Measurements from ENCODE around the gene CDH12.
"Not testable (repeated sequence)": the region's sequence is repeated elsewhere in the genome, so short reads cannot be mapped to it uniquely, and the experiment has no call there.

The CDH12 gene

DNA sequence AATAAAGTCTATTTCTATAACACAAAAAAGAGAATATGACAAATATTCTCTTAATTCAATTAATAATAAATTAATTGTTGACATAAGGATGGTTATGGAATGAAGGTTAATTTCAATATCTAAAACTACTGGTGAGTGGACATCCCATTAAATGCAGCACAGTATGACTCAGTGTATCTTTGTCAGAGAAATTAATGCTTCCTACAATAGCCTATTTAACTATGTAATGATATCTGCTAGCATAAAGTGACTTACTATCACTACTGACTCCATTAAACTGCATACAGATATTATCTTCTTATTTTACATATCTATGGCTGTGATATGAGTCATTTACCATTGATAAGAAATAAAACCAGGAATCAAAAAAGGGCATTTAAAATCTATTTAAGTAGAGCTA lies 298.7 kb downstream of the CDH12 start:
- DNase-seq: no peak

DNA sequence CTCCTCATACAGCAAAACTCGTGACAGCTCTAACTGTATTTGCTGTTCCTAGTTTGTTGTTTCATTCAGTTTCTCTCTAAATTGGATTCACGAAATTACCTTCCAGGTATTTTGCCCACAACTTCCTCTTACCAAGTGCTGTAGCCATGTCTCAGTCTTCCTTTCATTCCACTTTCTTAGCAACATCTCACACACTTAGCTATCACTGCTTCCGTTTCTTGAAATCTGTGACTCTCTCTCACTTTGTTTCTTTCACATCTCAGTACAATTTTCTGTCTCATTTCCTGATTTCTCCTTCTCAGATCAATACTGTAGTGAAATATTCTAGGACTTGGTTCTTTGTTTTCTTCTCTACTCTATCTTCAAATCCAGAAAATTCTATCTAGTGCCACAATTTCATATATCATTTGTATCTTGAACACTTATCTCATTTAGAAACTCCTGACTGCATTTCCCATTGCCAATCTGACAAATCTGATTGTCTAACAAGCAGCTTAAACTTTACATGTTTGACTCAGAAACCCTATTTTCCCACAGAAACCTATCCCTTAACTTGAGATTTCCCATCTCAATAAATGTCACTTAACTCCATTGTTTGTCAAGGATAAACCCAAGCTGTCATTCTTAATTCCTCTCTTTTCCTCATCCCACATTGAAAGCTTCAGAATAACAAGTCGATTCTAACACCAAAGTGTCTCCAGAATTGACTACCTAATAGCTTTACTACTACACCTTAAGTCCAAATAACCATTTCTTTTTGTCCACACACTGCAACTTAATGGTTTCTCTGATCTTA lies 303.1 kb downstream of the CDH12 start:
- no peak for DNase-seq

DNA sequence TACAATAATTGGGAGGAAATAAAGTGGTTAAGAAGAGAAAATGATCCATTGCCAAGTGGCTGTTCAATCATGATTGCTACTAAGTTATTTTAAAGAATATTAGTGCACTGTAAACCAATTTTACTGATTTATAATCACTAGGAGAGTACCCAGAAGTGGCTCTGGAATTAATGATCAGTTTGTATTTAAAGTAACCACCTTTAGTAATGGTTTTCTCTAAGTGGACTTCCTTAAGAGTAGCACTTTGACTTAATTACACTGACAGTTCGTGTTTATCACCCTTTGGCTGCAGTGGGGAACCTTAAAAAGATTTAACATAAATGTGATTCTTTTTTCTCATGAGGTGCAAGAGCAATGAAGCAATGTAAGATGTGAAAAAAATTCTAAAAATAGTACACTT lies 310.8 kb downstream of the CDH12 start:
- DNase-seq: no peak

DNA sequence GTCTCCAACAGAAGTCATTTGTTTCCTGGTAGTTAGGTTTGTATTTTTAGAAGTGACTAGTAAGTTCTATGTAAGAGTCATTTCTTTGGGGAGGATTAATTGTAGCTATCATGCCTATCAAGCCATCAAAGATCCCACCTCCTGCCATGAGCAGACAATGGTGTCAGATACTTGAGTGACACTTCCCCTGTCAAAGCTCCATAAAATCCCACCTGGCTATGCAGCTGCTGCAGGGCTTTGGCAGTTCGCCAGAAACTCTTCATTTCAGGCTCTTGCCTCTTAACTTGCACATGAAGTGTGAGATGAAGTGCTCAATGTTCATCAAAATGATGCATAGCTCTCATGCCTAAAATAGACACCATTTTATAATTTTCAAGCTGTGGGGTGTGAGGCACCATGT lies 312.1 kb downstream of the CDH12 start:
- no peak for DNase-seq

DNA sequence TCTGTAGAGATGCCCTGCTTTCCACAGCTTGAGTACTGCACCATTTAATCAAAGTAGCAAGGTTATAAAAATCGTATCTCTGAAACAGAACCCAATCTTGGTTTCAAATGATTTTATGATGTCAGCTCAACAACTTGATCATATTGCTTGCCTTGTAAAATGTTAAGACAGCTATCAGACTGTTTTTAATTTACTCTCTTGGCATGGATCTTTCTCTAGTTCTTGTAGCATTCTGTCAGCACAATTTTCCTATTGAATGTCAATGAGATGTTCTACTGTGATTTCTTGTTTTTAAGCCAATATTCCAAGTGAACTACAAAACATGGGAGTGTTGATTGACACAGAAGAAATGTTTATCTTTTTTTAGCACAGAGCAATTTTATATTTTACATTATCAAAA lies 313.4 kb downstream of the CDH12 start:
- no peak for DNase-seq

DNA sequence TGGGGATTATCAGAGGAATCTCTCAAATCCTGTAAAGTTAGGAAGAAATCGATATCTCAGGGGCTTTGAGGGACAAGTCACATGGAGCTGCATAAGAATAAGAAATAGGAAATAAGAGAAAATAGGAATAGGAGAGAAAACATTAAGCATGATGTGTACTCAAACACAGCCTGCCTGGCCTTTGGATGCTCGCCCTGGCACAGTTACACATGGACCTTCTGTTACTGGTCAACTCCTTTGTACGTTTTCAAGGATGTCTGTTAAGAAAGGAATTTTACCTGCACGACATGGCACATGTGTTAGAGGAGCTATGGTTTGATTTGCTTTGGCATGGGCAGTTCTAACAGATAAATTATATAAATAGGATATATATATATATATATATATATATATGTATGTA lies 321.2 kb downstream of the CDH12 start:
- DNase-seq: no peak

DNA sequence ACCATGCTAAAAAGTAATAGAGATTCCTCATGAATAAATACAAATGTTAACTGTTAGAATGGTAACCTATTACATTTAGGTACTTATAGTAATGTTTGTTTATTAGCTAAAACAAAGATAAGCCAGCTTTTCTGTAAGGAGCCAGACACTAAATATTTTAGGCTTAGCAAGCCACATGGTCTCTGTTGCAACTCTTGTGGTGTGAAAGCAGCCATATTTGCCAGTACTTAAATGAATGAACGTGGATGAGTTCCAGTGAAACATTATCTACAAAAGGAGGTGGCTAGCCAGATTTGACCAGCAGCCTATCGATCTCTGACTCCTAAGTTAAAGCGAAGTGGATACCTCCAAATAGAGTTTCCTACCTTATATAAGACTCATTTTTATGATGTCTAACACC lies 331.6 kb downstream of the CDH12 start:
- no peak for DNase-seq

DNA sequence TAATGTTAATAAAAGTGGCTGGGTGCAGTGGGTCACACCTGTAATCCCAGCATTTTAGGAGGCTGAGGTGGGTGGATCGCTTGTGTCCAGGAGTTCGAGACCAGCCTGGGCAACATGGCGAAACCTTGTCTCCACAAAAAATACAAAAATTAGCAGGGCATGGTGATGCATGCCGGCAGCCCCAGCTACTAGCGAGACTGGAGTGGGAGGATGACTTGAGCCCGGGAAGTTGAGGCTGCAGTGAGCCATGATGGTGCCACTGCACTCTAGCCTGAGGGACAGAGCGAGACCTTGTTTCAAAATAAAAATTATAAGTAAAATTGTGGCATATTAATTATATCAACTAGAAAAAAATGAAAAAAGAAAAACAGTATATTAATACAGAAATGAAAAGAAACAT lies 336.6 kb downstream of the CDH12 start:
- not testable (repeated sequence) for DNase-seq

DNA sequence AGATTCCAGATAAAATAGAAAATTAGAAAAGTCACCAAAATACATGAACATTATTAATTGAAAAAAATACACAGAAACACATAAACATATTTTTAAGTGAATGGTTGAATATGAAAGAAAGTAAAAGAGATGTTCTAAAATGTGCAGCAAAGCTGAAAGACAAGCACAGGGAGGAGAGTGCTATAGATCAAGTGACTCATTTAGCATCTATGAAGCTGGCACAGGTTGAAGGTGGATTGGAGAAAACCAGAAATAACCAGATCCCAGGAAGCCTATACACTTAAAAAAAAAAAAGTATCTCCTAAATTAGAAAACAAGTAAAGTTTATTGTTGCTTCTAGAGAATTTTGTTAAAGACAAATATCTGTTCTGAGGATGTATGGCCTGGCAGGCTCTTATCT lies 338.9 kb downstream of the CDH12 start:
- no peak for DNase-seq

DNA sequence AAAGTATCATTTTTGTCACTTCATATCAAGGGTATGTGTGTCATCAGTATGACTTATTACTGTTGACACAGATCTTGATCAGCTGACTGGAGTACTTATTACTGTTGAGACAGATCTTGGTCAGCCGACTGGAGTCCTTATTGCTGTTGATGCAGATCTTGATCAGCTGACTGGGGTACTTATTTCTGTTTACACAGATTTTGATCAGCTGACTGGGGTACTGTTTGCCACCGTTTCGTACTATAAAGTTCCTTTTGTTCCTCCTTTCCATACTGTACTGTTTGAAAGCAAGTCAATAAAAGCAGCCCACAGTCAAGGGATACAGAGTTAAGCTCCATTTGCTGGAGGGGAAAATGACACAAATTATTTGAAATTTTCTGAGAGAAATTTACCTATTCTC lies 347.3 kb downstream of the CDH12 start:
- DNase-seq: no peak

DNA sequence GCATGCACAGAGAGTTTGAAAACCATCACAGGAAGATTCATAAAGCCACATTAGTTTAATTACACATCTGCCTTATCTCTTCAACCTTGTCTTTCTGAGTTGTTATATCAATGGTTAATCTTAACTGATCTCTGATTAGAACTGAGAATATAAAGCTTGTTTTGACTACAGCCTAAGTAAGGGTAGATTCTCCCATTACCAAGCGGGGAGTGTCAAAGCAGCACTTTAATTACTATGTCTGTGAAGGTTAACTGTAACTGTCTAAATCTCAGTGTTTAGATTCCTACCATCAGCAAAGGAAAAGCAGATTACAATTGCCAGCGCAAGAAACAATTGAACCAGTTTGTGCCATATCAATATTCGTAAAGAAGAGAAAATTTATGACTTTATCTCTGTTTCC lies 348.7 kb downstream of the CDH12 start:
- no peak for DNase-seq

DNA sequence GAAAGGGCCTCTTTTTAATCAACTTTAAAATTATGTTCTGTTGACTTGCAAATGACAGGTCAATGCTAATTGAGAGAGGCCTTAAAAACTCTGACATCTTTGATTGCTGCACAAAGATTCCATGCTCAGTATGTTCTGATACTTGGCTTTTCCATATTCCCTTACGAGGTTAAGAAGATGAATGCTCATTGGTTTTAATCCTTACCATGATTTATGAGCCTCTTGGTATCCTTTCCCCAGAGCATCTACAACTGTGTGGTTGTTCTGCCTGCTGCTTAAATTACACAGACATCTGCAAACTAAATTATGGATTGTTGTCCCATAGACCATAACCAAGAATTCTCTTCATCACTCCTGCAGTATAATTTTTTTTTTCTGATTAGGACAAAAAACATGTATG lies 352.6 kb downstream of the CDH12 start:
- DNase-seq: no peak

DNA sequence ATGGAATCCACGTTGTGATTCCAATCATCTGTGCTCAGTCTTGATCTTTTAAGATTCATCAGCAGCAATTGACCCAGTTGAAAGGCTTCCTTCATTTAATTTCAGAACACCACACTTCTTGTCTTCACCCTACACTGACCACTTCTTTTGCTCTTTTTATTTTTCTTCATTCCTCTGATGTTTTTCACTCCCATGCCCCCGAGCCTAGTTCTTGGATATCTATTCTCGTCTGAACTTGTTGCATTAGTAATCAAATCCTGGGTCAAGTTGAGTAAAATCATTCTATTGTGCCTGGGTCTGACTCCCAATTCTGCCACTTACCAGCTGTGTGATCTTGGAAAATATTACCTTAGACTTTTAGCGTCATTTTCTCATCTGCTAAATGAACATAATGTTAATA lies 356.5 kb downstream of the CDH12 start:
- no peak for DNase-seq

DNA sequence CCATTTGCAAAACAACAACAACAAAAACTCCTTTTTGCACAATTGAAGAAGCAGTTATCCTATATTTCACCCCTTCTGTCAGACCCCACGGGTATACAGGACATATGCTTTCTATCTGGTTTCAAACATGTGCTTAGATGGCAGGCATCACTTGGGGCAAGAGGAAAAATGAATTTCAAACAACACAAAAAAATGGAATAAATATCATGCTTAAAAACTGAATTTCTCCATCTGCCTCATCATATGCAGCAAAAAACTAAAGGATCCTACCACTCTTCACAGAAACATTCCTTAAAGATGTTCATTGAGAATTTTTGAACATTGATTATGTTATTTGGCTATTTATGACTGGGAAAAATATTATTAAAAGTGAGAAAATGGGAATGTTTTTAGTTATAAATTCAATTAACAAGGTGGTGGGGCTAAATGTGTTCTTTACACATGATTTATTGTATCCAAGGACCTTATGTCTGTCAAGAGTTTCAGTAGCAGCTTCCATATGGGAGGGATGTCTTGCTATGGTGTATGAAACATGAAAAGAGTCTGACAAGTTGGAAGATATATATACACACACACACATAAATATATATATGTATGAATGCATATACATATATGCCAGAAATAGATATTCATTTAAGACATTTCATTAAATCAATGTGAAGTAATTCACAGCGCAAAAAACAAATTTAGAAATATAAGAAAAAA lies 358.0 kb downstream of the CDH12 start:
- DNase-seq: no peak

DNA sequence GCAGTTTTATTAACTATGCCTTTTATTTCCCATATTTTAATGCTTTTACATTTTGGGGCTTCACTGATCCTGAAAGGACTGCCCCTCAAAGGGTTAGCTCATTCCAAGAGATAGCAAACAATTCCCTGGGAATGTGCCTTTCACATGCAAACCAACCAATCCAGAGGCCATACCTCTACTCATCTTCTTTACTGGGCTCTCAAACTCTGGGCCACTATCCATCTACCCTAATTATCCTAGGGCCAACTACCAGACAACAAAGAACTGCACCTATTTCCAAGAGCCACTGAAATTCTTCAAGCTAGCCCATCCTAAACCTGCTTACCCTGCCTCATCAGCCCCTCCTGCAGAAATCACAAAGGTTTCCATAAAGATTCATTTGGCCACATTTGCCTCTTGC lies 364.7 kb downstream of the CDH12 start:
- no peak for DNase-seq

DNA sequence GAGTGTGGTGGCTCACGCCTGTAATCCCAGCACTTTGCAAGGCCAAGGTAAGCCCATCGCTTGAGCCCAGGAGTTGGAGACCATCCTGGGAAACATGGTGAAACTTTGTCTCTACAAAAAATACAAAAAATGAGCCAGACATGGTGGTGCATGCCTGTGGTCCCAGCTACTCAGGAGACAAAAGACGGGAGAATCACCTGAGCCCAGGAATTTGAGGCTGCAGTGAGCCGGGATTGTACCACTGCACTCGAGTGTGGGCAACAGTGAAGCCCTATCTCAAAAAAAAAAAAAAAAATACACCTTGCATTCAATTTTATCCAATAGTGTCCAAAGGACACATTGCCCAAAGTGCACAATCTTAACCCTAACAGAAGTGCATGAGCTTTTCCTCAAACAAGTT lies 372.8 kb downstream of the CDH12 start:
- no peak for DNase-seq

DNA sequence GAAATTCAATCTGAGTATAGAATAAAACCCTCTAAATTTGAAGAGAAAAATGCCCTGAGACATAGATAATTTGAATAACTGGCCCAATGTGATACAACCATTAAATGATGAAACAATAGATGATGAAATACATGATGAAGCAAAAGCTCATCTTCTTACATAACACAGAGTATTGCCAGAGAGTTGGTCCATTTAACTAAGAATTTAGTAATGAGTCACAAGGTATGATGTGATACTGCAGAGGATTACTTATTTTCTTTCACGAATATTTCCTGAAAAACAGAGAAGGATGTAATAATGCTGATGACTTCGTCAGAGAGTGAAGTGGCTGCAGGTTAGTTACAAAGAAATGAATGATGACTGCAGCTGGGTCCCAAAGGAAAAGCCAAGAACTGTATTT lies 379.3 kb downstream of the CDH12 start:
- no peak for DNase-seq

DNA sequence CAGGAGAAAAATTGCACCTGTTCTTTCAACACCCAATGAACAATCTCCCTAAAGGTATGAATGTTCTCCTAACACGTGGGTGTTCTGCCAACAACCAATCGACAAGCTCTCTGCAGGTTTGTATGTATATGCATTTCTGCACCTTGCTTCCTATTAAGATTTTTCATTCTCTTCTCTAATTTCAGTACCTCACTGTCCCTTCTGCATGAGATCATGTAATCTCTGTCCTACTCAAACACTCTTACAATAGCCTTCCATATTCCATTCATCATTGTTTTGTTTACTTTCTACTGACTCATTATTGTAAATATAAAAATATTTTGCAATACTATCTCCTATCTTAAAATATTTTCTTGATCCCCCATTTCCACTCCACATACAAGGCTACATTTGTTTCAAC lies 382.0 kb downstream of the CDH12 start:
- DNase-seq: no peak

DNA sequence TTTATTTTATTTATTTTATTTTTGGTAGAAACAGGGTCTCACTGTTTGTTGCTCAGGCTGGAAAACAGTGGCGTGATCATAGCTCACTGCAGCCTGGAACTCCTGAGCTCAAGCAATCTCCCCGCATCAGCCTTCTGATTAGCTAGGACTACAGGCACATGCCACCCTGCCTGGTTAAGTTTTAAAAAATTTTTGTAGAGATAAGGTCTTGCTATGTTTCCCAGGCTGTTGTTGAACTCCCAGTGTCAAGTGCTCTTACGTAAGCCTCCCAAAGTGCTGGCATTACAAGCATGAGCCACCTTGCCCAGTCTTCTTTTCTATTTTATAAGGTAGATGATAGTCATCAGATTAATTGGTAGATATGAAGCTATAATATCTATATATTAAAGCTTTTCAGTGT lies 382.7 kb downstream of the CDH12 start:
- DNase-seq: no peak

DNA sequence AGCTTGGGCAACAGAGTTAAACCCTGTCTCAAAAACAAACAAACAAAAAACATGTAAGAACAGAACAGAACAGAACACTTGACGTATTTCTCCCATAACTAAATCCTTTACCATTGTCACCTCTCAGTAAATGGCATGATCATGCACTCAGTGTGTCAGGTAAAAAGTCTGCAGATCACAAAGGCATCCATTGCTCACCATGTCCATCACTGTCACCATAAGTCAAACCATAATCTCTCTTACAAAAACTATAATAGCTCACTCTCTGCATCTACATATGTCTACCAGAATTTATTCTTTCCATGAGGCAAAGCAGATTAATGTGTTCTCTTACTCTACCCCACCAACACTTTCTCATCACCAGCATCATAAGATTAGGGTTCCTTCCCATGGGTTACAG lies 387.5 kb downstream of the CDH12 start:
- no peak for DNase-seq

DNA sequence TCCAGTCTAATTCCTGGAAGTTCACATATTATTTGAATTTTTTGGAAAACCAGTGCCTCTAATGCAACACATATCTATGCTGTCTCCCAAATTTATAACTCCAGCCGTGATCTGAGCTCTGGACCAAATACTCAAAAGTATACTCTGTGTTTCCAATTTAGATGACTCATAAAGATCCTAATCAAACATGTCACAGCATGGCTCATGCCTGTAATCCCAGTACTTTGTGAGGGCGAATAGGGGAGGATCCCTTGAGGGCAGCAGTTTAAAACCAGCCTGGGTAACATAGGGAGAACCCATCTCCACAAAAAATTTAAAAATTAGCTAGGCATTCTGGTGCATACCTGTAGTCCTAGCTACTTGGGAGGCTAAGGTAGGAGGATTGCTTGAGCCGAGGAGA lies 388.0 kb downstream of the CDH12 start:
- no peak for DNase-seq

DNA sequence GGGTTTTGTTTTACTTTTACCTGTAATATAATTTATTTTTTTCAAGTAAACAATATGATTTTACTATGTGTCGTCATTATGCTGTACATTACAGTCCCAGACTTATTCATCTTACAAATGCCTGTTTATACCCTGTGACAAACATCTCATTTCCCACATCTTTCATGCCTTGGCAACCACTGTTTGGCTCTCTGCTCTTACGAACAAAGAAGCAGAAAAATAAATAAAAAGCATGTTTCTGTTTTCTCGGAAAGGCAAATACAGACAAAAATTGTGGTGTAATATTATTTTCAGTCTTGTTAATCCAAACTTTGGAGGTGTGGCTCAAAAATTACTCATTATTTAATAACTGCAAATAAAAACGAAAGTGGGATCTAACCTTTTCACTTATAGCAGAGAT lies 393.0 kb downstream of the CDH12 start:
- DNase-seq: no peak

DNA sequence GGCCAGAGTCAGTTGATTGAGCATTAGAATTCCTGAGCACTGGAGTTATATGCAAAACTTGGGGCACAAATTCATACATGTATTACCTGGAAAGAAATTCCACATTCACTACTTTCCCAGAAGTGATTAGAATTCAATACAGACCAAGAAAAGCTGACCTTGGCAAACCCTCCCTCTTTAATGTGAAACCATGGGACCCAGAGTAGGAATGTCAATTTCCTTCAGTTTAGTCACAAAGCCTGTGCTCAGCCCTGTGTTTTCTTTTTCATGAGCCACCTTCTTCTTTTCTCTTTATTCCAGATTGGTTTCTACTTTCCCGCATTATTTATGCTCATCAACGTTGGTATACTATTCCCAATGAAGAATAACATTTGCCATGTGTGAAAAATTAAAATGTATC lies 420.2 kb downstream of the CDH12 start:
- DNase-seq: no peak

DNA sequence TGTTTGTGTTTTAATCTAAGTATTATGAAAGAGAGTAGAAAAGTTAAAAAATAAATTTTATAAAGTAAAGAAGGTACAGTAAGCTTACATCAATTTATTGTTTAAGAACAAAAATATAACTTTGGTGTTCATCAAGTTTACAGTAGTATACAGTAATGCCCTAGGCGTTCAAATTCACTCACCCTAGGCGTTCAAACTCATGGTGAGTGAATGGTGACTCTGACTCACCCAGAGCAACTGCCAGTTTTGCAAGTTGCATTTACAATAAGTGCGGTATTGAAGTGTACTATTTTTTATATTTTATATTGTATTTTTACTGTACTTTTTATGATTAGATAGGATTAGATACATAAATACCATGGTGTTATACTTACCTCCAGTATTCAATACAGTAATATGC lies 421.3 kb downstream of the CDH12 start:
- no peak for DNase-seq

DNA sequence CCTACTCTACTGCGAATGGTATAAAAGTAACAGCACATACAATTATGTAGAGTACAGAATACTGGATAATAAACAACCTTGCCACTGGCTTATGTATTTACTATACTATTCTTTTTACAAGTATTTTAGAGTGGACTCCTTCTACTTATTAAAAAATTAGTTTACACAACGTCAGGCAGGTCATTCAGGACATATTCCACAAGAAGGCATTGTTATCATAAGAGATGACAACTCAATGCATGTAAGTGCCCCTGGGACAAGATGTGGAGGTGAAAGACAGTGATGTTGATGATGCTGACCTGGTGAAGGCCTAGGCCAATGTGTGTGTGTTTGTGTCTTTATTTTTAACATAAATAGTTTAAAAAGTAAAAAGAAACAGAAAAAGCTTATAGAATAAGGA lies 421.7 kb downstream of the CDH12 start:
- DNase-seq: no peak

Measured in CD4-positive, alpha-beta T cell treated with Interleukin-10 for 1 hour (primary cell).